SHP77 treated with DMSO at 0.1 percent for 48 hours (cell line): ENCODE results near the gene CACNG3.
"Not testable (repeated sequence)": the region's sequence is repeated elsewhere in the genome, so short reads cannot be mapped to it uniquely, and the experiment has no call there.

ENCODE experiments used
- DNase-seq: peaks from one replicate; lab custom pipeline; 2025; lab: John Stamatoyannopoulos, UW

CACNG3 gene

GRCh38 chr16:24255456-24256371 lies at the start of gene CACNG3:
Gene CACNG3 (plus strand): TSS chr16:24256335. CDS start chr16:24256755, 420 bp downstream.
- no peak for DNase-seq

DNA sequence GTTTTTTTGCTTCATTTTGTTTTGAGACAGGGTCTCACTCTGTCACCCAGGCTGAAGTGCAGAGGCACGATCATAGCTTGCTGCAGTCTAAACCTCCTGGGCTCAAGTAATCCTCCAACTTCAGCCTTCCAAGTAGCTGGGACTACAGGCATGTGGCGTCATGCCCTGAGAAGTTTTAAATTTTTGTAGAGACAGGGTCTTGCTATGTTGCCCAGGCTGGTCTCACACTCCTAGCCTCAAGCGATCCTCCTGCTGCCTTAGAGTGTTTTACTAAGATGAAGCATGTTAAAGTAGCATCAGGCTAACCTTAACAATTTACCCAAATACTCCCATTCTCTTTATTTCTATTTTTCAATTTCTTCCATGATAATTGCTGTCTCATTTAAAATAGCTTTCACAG lies 49.2 kb upstream of the CACNG3 start:
- DNase-seq = no peak

GRCh38 chr16:24208710-24209109 lies 47.4 kb upstream of the CACNG3 start:
- DNase-seq = no peak

GRCh38 chr16:24214992-24215391 lies 41.1 kb upstream of the CACNG3 start:
- DNase-seq = no peak

DNA sequence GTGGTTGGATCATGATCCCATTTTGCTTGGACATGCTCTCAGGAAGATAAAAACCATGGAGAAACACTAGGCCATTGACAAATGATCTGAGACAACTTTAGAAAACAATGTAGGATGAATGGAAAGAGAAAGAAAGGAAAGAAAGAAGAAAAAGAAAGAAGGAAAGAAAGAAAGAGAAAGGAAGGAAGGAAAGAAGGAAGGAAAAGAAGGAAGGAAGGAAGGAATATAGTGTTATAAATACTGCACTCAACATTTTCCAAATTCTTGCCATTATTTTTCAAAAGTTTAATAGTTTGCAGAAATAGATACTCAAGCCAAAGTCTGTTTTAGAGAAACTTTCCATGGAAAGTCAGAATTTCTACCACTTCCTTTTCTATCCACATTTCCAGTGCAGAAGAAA lies 39.2 kb upstream of the CACNG3 start:
- DNase-seq = no peak

- DNase-seq = no peak
Observed at GRCh38 chr16:24217461-24217860, 38.7 kb upstream of the CACNG3 start.

GRCh38 chr16:24218299-24218698 lies 37.8 kb upstream of the CACNG3 start:
- DNase-seq = no peak

- DNase-seq = no peak
Observed at GRCh38 chr16:24221219-24221618, 34.9 kb upstream of the CACNG3 start.

GRCh38 chr16:24228514-24228913 lies 27.6 kb upstream of the CACNG3 start:
- no peak for DNase-seq

- DNase-seq = no peak
Observed at GRCh38 chr16:24232936-24233335, 23.2 kb upstream of the CACNG3 start.

DNA sequence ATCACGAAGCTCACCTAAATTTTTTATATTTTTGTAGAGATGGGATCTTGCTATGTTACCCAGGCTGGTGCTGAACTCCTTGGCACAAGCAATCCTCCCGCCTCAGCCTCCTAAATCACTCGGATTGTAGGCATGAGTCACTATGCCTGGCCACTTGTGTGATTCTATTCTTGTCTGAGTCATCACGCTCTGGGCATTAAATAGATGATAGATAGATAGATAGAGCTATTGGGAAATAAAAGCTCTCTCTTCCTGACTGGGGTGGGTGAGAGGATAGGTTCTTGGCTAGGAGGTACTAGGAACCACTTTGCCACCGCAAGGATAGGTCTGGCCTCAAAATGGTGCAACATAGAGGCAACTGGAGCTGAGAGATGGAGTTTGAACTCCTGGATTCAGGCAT lies 21.4 kb upstream of the CACNG3 start:
- DNase-seq = no peak

DNA sequence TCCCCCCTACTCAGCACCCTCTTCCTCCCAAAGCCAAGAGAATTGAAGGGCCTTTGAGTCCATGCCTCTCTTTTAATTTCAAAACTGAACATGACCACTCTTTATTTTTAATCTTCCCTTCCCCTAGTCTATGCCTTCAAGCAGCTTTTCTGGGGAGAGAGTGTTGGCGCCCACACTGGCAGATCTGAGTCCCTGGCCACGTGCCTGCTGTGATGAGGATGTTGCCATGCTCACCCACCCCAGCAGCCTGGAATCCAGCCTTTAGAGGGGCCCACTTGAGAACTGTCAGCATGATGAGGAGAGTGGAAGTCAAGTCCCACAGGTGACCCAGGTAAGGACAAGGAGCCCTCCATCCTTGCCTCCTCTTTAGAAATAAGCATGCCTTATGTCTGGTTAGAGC lies 20.3 kb upstream of the CACNG3 start:
- DNase-seq = no peak

DNA sequence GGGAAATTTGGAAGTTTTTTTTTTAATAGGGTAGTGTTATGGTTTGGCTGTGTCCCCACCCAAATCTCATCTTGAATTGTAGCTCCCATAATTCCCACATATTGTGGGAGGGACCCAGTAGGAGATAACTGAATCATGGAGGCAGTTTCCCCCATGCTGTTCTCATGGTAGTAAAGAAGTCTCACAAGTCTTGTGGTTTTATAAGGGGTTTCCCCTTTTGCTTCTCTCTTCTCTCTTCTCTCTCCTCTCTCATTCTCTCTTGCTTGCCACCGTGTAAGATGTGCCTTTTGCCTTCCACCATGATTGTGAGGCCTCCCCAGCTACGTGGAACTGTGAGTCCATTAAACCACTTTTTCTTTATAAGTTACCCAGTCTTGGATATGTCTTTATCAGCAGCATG lies 17.3 kb upstream of the CACNG3 start:
- DNase-seq = not testable (repeated sequence)

DNA sequence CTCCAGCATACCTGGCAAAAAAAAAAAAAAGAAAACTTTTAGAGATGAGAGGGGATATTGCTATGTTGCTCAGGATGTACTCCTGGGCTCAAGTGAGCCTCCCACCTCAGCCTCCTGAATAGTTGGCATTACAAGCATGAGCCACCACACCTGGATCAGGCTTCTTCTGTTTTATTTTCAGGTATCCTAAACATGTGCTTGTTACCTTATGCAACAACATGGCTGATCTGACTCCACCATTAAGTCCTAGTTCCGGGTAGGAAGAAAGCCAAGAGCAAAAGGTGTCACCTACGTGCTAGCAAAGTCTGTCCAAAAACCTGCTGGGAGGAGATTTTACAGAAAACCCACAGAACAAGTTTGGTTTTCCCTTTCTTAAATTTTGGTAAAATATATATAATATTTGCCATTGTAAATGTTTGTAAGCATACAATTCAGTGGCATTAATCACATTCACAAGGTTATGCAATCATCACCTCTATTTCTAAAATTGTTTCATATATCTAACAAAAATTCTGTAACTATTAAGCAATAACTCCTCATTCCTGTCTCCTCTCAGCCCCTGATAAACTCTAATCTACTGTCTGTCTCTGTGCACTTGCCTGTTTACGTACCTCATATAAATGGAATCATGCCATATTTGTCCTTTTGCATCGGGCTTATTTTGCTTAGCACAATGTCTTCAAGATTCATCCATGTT lies 9.1 kb upstream of the CACNG3 start:
- no peak for DNase-seq

DNA sequence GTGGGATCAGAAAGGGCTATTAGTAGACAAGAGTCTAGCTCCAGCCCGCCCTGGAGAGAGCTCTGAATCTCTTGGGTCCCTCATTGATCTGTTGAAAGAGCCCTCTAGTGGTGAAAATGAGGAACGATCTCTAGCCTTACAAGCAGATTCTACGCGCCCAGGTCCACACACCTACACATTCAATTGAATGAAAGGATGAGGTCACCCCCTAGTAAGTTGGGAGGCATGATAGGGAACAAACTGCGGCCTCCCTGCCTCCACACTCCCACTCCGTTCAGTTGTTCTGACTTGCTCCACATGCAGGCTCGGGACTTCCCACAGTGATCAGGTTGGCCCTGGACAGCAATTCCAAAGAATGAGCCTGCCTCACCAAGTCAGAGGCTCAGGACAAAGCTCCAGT lies 2.9 kb upstream of the CACNG3 start:
- DNase-seq = no peak

DNA sequence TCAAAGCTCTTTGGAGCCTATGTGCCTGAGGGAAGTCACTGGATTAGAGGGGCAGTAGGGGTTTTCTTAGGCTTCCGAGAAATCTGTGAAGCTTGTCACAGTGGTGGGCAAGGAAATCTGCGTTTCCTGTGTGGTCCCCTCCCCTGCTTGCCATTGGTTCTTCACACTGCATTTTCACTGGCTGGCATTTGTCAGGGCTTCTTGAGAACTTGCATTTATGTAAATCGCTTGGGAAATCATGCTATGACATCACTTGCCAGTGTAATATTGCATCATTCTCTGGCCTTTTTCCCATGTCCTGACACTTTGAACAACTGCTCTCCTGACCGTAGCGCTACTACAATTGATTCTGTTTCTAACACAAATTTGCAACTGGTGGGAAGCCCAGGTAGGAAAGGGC lies 1.8 kb downstream of the CACNG3 start:
- DNase-seq = no peak

- no peak for DNase-seq
Observed at GRCh38 chr16:24258791-24259190, 2.7 kb downstream of the CACNG3 start.

- no peak for DNase-seq
Observed at GRCh38 chr16:24262816-24263215, 6.7 kb downstream of the CACNG3 start.

DNA sequence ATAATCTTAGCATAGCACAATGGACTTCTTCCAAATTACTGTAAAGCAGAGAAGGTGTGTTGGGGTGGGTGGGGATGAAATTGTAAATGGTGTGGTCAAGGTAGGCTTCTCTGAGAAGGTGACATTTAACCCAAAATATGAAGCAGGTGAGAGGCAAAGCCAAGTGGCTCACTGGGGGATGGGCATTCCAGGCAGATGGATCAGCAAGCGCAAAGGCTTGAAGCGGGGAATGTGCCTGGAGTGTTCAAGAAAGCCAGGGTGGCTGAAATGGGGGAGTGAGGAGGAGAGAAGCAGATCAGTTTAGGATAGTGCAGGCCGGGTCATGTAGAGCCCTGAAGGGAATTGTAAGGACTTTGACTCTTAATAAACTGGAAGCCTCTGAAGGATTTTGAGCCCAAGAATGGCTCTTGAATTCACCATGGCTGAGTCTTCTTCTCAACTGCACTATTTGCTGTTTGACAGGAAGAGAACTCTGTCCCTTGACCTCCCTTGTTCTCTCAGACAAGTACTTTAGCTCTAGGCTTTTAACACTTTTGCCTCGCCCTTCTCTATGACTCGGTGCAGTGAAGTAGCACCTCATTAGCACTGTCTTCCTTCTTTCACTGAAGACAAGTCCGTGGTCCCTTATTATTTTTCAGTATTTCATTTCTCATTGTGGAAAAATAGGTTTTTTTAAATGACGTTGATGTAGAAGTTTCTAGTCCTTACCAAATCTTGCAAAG lies 14.7 kb downstream of the CACNG3 start:
- no peak for DNase-seq

DNA sequence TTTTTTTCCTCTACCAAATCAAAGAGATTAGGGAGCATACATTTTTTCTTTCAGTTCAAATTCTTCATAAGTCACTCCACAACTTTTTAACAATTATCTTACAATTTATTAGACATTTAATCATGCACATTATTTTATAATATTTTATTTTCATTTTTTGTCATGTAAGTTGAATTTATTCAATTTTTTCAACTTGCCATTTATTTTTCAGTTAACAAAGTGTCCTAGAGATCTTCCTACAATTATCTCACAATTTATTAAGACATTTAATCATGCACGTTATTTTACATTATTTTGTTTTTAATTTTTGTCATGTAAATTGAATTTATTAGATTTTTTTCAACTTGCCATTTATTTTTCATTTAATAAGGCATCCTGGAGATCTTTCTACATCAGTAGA lies 16.2 kb downstream of the CACNG3 start:
- no peak for DNase-seq

DNA sequence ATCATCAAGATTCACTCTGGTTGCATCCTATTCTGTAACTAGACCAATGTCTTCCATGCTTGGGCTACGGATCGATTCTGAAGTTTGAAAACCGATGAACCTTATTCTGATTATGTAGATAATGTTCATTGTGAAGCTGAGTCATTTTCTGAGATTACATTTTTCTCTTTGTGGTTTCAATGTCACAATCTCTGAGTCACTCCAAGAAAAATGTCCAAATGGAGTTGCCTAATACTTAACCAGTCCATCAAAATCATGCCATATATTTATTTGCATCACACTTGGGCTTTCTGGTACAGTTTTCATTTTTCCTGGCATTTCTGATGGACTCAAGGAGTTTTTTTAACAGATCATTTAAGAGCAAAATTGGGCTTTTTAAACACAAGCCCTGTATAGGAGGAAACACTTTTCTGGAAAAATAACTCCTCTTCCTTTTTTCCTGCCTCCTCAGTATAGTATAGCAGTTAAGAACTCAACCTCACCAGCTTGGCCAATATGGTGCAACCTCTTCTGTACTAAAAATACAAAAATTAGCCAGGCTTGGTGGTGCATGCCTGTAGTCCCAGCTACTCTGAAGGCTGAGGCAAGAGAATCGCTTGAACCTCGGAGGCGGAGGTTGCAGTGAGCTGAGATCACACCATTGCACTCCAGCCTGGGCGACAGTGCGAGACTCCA lies 17.5 kb downstream of the CACNG3 start:
- DNase-seq = no peak

- no peak for DNase-seq
Observed at GRCh38 chr16:24275413-24275812, 19.3 kb downstream of the CACNG3 start.
